HG02870 (cell line): ENCODE measurements around the gene BANP.
"Not testable (repeated sequence)": the region's sequence is repeated elsewhere in the genome, so short reads cannot be mapped to it uniquely, and the experiment has no call there.

Source experiments
- ATAC-seq: cut with Tn5 transposase; IDR thresholded peaks from one replicate; pipeline ENCODE4 v1.9.1; 2021; ENCODE audit warnings: mild to moderate bottlenecking, moderate library complexity; ENCODE audit not compliant: unreplicated experiment

Gene BANP

DNA sequence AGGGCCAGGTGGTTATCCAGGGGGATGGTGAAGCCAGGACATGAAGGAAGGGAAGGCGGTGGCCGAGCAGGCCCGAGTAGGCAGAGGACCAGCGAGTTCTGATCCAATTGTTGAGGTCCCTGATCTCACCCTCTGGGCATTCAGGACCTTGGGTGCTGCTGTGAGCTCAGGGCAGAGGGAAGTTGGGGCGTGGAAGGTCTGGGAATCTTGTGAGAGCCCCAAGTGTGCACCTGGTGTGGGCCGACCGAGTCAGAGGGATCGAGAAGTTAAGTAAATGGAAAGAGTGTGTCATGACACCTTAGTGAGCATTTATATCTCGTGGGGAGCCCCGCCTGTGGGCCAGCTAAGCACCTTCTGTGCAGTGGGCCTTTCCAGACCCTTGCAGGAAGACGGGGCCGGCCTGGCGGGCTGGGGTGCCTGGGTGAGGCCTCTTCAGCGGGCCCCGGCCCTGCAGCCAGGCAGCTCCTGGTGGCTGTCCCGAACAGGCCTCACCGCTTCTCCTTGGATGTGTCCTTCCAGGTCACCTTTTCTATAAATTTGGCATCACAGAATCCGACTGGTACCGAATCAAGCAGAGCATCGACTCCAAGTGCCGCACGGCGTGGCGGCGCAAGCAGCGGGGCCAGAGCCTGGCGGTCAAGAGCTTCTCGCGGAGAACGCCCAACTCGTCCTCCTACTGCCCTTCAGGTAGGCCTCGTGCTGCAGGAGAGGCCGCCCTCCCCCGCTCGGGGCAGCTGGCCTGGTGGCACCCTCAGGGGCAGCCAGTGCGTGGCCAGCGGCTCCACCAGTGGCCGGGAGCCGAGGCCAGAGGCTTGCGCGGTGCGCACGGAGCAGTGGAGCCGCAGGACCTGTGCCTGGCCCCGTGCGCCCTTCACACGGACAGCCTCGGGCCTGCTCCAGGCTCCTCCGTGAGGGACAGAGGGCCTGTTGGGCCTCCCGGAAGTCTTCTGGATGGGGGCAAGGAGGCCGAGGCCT, 76.0 kb downstream of the BANP start:
- ATAC-seq: no peak

DNA sequence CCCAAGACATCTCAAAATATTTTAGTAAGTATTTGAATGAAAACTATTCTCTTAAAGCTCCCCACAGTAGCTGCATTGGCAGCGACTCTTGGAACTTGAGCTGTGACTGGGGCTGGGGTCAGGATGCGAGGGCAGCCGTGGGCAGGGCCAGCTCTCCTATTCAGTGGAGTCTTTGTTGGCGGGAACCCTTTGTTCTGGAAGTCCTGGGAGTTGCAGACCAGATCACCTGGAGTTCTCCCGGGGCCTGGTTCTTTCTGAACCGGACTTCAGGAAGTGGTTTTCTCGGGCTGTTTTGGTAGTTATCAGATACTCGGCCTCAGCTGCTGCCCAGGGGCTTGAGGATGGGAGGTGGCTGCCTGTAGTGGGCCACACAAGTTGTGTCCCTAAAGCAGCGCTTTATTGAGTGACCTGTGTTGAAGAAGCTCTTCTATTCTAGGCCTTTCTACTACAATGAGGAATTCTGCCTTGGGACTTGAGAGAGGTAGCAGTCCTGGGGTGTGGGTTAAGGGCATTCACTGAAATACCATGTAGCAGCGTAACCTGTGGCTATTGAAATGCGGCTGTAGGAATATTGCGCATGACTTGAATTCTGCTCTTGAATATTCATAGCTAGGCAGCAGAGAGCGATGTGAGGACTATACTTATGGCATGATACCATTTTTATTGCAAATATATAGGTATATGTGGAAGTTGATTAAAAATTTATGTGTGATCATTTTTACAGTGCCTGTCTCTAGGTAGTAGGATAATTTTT, 77.1 kb downstream of the BANP start:
- ATAC-seq: not testable (repeated sequence)

DNA sequence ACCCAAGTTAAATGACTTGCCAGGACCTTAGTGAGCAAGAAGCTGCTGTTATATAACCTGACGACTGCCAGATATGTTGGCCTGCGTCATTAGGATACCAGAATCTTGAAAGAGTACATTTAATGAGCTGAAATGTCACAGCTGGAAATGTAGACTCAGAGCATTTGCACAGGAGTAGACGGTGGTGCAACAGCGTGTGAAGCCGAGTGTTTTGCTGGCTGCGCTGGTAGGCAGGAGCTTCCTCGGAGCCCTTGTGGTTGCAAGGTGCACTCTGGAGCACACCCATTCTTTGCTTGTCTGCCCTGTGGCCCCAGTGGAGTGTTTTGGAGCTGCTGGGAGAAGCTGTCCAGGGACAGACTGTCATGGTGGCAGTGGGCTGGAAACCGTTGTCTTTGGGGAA, 79.3 kb downstream of the BANP start:
- ATAC-seq: no peak

DNA sequence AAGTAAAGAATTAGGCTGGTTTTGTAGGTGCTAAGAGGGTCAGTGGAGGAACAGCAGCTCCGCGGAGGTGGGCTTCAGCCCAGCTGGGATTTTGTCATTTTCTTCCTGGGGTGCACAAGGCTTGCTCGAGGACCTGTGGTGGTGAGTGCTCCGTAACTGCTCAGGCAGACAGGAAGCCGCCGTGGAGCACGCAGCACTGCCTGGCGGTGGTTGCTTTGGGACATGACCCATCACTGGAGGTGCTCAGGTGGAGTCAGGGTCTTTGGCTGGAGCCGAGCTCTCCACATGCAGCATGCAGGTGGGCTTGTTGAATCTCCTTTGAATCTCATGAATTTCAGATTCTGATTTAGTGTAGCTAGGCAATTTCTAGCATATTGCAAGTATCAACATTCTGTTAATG, 79.7 kb downstream of the BANP start:
- ATAC-seq: not testable (repeated sequence)

DNA sequence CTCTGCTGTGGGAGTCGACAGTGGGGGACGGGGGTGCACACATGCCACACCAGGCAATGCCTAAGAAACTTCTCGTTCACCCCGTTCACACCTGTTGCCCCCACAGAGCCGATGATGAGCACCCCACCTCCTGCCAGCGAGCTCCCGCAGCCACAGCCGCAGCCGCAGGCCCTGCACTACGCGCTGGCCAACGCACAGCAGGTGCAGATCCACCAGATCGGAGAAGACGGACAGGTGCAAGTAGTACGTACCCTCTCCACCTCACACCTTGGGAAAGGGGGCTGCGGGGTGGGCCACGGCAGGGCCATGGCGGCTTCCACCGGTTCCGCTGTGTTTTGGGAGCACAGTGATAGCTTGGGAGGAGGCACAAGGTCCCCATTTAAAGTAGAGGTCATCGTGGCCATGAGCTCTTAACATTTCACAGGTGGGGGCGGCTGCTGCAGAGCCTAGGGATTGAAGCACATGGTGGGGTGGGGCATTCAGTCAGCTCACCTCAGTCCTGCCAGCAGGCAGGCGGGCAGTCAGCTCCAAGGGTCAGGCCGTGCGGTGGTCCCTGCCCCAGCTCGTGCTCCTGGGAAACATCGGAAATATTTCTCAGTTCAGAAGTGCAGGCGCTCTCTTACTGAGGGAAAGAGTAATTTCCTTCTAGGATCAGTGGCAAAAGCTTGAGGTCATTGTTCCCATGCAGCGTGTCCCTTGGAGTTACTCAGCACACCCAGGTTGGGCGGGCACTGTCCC, 81.9 kb downstream of the BANP start:
- ATAC-seq: not testable (repeated sequence)

DNA sequence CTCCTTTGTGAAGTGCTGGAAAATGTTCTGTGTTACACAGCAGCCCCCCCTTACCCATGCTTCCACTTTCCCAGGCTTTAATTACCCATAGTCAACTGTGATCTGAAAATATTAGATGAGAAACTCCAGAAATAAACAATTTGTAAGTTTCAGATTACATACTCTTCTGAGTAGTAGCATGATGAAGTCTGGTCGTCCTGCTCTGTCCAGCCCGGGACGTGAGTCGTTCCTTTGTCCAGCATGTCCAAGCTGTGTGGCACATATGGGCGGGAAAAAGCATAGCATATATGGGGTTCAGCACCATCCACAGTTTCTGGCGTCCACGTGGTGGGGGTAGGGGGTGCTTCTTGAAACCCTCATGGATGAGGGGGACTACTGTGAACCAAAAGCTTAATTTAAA, 83.5 kb downstream of the BANP start:
- ATAC-seq: no peak

DNA sequence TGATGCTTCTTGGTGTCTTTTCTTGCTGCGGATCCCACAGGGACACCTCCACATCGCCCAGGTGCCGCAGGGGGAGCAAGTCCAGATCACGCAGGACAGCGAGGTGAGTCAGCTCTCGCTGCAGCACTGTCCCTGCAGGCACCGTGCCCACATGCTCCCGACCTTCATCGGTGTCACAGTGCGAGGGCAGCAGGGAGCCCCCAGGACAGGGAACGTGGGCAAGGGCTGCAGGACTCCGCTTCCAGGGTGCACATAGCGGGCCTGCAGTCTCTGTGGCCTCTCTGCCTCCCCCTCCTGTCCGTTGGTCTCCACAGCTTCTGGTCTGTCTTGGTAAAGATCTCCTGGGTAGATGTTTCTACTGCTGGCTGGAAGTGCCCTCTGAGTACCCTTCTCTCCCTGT, 84.1 kb downstream of the BANP start:
- ATAC-seq: no peak

DNA sequence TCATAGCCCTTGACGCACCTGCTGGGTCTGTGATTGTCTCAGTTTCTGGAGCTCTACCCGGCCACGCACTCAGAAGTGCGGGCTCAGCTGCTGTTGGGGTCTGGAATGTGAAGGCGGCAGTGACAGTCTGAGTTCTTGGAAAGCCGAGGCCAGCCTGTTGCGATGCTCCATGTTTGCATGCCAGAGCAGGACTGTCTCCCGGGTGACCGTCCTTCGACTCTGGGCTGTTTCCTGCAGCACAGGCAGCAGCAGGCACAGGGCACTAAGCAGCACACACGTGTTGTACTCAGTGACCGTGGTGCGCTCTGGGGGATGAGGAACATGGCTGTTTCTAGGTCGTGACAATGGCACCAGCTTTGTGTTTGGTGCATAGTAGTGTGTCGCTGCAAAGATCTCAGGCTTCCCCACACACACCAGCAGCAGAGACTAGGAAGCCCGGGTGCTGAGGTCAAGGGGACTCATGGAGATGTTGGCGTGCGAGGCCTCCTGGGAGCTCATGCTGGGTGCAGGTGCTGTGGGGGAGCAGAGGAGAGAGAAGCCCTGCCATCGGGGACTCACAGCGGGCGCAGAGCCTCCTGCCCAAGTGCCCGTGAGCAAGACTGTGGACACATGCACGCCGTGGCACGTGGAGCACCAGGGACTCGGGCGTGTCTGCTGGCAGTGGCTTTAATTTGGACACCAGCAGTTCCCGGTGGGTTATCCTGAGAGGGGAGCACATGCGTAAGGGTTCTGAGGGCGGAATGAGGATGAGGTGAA, 84.8 kb downstream of the BANP start:
- ATAC-seq: not testable (repeated sequence)

DNA sequence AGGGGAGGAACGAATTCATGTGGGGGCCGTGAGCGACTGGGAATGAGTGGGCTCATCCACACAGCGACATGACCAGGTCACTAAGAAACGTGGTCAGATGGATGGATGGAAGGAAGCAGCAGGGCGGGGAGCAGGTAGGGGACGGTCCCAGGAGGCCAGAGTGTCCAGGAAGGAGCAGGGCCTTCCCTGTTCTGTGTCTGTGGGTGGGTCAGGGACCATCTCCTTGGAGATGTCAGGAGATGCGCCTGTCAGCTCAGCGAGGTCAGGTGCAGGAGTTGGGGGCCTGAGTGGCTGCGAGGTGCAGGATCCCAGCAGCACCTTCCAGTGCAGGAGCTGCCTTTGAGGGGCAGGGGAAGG, 85.4 kb downstream of the BANP start:
- not testable (repeated sequence) for ATAC-seq

DNA sequence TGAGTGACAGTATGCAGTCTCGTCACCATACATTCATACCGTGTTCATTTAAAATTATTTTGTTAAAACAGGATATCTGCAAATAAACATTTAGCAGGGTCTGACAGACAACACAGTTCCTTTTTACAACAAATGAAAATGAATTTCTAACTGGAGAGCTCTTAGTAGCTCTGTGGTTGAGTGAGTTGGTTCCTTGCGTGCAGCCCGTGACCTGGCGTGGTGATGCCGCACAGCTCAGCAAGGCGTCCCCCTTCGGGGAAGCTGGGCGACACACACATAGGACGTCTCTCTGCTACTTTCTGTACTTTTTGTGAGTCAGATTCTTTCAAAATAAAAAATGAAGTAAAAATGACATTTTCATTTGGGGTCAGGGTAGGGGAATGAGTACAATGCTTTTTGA, 86.1 kb downstream of the BANP start:
- ATAC-seq: not testable (repeated sequence)

DNA sequence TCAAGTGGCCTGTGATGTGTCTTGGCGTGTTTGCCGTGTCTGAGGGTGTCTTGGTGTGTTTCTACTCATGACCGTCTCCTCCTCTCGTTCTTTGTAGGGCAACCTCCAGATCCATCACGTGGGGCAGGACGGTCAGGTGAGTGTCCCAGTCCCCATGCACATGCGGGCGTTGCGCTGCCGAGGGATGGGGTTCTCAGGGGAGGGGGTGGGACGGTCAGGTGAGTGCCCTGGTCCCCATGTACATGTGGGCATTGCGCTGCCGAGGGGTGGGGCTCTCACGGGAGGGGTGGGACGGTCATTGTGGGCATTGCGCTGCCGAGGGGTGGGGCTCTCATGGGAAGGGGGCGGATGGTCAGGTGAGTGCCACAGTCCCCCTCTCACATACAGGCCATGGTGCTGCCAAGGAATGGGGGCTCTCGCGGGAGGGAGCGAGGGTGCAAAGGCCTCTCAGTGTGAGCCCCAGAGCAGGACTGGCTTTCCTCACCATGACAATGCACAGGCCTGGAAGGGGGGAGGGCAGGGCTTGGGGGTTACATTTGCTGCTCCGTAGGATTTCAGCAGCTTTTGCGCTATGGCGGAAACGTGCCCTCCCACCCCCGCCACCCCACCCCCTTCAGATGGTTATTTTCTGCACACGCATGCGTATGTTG, 86.8 kb downstream of the BANP start:
- not testable (repeated sequence) for ATAC-seq

DNA sequence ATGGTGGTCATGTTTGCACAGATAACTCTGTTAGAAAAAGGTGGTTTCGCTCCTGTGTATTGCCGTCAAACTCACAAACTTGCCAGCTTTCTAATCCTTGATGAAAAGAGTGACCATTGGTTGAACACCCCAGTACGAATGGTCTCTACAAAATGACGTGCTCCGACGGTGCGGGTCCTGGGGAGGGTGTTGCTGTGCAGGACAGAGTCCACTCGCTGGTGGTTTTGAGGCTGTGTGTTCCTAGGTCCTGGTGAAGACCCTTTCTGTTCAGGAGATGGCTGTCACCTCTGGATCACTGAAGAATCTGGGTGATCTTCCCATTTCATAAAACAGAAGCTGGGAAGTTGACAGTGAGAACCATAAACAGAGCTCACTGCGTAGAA, 87.3 kb downstream of the BANP start:
- not testable (repeated sequence) for ATAC-seq

DNA sequence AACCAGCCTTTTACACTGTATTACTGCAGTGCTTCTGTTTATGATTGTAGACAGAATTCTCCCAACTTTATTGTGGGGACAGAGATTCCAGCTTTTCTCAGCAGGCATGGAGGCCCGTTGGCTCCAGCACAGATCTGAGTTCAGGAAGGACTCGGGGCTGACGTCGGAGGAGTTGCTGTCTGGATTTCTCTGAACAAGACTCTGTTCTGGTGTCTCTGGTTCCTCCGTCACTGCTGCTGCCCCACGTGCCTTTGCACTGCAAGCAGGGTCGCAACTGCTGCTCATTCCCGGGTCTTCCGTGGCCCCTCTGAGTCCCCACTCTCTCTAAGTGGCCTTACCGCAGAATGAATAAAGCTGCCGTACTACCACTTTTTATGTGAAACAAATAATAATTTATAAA, 88.4 kb downstream of the BANP start:
- no peak for ATAC-seq

DNA sequence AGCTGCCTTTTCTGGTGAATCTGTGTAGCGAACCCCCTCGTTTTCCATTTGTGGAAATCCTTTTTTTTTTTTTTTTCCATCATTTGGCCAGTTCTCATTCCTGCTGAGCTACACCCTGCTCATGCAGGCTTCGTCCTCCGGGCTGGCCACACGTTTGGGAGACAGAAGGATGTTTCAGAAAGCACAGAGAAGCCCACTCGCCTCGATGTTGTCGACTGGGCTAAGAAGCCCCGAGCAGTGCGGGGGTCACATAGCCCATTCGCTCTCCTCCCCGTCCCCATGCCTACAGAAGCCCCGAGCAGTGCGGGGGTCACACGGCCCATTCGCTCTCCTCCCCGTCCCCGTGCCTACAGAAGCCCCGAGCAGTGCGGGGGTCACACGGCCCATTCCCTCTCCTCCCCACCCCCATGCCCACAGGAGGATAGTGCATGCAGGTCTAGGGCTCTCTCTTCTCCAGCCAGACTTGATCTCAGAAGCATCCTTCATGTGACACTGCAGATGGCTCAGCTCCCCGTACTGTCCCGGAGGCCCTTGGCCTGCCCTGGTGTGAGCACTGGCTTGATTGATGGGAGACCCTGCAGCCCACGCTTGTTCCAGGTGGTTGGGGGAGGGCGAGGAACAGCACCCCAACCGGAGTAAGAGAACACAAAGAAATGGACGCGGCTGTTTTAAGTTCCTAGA, 89.1 kb downstream of the BANP start:
- not testable (repeated sequence) for ATAC-seq

DNA sequence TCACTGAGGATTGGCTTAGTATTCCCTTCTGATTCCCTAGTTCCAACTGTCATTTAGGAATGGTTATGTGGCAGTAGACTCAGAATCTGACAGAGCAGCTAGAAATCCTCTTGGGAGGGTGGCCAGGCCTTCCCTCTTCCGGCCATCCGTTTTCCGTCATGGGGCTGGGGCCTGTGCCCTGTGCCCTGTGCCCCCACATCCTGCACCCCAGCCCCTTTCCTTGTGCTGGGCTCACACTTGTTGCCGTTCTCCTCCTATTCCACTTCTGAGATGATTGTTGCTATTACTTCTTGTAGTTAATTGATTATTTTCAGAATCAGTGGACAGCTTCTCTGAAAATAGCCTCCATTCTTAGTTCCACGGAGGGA, 89.6 kb downstream of the BANP start:
- ATAC-seq: not testable (repeated sequence)

DNA sequence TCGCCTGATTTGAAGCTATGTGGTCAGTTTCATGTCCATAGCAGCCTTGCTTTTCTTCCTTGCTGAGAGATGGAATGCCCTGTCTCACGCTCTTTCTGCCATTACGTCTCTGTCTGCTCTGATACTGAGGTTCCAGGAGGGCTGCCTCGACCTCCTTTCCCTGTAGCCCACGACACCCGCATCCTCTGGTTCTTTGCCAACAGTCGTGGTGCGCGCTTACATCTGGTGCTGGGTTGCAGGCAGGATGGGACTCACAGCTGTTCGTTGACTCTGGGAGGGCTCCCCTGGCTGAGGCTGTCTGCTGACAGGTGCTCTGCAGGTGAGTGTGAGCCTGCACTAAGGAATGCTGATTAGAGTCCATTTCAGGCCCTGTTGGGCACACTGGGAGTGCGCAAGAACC, 90.3 kb downstream of the BANP start:
- ATAC-seq: not testable (repeated sequence)

DNA sequence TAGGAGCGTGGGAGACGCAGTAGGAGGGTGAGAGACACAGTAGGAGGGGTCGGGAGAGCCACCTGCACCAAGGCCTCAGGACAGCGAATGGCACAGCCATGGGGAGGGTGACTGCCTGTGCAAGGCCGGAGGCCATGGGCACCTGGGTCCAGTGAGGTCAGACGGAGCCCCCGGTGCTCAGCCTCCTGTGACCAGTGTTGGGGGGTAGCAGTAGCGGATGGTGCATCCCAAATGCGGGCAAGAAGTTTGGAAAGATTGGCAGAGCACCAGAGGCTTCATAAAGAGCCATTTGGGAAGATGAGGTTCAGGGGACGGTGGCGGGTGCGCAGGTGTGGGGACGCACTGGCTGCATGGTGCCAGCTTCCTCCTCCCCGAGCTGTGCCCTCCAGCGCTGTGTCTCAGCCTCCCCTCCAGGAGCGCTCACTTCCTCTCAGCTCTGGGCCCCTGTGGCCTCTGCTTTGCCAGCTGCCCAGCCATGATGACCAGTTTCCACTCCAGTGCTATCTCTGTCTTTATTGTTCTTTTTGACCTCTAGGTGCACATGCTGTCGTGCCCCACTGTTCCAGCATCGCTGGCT, 90.8 kb downstream of the BANP start:
- ATAC-seq: not testable (repeated sequence)

DNA sequence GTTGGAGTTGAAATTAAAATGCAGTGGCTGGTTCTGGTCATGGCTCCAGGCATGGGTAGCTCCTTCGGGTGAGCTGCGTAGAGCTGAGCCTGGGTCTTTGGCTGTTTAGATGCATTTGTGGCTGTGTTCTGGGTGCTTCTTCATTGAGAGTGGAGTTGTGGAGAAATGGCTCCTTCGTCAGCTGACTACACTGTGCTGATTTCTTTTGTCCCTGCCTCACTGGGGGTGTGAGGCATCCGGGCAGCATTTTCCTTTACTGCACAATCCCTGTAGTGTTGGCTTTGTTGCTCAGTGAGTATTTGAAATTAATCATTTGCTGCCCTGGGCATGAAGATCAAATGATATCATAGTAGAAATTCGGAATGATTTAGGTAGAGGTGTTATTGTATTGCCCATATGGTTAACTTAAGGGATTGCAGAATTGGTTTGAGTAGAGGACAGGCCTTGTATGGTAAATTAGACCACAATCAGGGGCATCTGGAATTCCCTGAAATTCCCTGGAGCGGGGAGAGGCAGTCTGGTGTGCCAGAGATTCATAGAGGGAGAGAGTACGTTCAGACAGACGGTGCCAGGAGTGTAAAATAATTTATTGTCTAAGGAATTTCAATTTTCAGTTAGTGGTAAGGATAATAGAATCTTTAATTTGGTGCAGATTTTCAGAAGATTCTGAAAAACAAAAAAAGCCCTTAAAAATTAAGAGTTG, 92.1 kb downstream of the BANP start:
- not testable (repeated sequence) for ATAC-seq
